Glutamatergic neuron (in vitro differentiated cells): ENCODE results near the gene PFKFB1. TPM values are rescaled to one million over a fixed set of nuclear protein-coding genes. Genes with fewer than 3 reads are reported as not detected.

Experiments
- DNase-seq: peaks from one replicate; pipeline ENCODE4 v3.0.0; 2022
- H3K27ac Mint-ChIP-seq: one replicate; pipeline ENCODE4 v1.8.0; 2020; ENCODE audit warnings: mild to moderate bottlenecking, mixed read lengths, inconsistent platforms; ENCODE audit not compliant: unreplicated experiment
- H3K27me3 Mint-ChIP-seq: one replicate; pipeline ENCODE4 v1.8.0; 2020; ENCODE audit warnings: mild to moderate bottlenecking, moderate library complexity, mixed read lengths, inconsistent platforms; ENCODE audit not compliant: unreplicated experiment
- H3K36me3 Mint-ChIP-seq: one replicate; pipeline ENCODE4 v1.8.0; 2020; ENCODE audit warnings: mild to moderate bottlenecking, mixed read lengths, inconsistent platforms; ENCODE audit not compliant: unreplicated experiment
- H3K4me1 Mint-ChIP-seq: one replicate; pipeline ENCODE4 v1.8.0; 2020; ENCODE audit warnings: mild to moderate bottlenecking, low read depth, mixed read lengths, inconsistent platforms; ENCODE audit not compliant: unreplicated experiment
- H3K4me3 Mint-ChIP-seq: one replicate; pipeline ENCODE4 v1.8.0; 2020; ENCODE audit warnings: mild to moderate bottlenecking, mixed read lengths, inconsistent platforms; ENCODE audit not compliant: unreplicated experiment
- H3K9me3 Mint-ChIP-seq: one replicate; pipeline ENCODE4 v1.8.0; 2020; ENCODE audit warnings: mild to moderate bottlenecking, moderate library complexity, mixed read lengths, inconsistent platforms; ENCODE audit not compliant: unreplicated experiment
- total RNA-seq: library from RNA; stranded (reverse); fragmentation: NEBNext Ultra II Directional; extraction: Animal tissue kit (Norgen Biotek cat#: 25700); gene quantifications from one replicate; pipeline ENCODE4 v1.2.1, GENCODE V29; 2021; ENCODE audit not compliant: unreplicated experiment
- TF ChIP-seq, protein P1 (sequence below): fragments of 200-600 bp; sonication (generic); IDR thresholded peaks from one replicate; pipeline ENCODE4 v1.5.0; 2021; ENCODE audit not compliant: partially characterized antibody, unreplicated experiment

PFKFB1 gene
- total RNA-seq, 1 donor from 2014 or later, result 1.1 TPM

DNA sequence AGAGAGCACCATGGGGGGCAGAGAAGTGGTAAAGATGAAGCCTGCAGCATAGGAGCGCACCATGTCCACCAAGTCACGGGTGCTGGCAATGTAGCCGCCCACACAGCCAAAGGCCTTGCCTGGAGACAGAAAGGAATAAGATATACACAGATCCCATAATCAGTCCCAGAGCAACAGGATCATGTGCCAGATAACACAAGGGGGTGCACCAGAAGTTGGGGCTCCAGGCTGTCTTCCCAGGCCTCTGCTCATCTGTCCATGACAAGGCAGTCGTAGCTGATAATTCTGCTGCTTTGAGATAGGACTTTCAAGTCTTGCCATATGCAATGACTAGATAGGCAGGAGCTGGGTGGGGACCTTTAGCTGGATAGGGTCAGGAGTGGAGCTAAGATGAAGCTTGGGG, 20.9 kb upstream of the PFKFB1 start:
- no peaks in the 10 kb centered on the region for H3K27me3 Mint-ChIP-seq
- DNase-seq, result no peak
- no peaks in the 10 kb centered on the region for H3K4me1 Mint-ChIP-seq
- no peak overlapping the region for H3K4me3 Mint-ChIP-seq
- H3K27ac Mint-ChIP-seq, result no peak overlapping the region
- no peaks in the 10 kb centered on the region for H3K9me3 Mint-ChIP-seq
- no peaks in the 10 kb centered on the region for H3K36me3 Mint-ChIP-seq
- TF ChIP-seq, protein P1, sequence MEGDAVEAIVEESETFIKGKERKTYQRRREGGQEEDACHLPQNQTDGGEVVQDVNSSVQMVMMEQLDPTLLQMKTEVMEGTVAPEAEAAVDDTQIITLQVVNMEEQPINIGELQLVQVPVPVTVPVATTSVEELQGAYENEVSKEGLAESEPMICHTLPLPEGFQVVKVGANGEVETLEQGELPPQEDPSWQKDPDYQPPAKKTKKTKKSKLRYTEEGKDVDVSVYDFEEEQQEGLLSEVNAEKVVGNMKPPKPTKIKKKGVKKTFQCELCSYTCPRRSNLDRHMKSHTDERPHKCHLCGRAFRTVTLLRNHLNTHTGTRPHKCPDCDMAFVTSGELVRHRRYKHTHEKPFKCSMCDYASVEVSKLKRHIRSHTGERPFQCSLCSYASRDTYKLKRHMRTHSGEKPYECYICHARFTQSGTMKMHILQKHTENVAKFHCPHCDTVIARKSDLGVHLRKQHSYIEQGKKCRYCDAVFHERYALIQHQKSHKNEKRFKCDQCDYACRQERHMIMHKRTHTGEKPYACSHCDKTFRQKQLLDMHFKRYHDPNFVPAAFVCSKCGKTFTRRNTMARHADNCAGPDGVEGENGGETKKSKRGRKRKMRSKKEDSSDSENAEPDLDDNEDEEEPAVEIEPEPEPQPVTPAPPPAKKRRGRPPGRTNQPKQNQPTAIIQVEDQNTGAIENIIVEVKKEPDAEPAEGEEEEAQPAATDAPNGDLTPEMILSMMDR, result no peak

DNA sequence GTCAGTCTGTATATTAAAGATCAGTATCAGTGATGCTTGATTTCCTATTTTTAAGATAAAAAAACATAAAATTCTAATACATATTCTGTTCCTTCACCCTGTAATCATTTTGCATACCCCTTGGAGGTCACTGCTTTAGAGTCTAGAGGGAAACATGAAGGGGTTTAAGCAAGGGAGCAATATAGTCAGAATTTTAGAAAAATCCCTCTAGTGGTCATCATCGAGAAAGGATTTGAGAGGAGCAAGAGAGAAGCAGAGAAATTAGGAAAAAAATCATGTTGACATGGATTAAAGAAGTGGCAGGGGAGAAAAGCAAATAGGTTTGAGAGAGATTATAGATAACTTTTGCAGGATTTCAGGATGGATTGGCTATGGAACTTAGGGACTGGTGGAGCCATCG, 17.3 kb upstream of the PFKFB1 start:
- Mint-ChIP-seq H3K27me3 (no peaks in the 10 kb centered on the region), H3K4me1 (no peaks in the 10 kb centered on the region), H3K4me3 (no peak overlapping the region), H3K9me3 (no peaks in the 10 kb centered on the region), H3K36me3 (no peaks in the 10 kb centered on the region), H3K27ac (no peak overlapping the region)
- TF ChIP-seq, protein P1, result peak; percentile 61
- no peak for DNase-seq

DNA sequence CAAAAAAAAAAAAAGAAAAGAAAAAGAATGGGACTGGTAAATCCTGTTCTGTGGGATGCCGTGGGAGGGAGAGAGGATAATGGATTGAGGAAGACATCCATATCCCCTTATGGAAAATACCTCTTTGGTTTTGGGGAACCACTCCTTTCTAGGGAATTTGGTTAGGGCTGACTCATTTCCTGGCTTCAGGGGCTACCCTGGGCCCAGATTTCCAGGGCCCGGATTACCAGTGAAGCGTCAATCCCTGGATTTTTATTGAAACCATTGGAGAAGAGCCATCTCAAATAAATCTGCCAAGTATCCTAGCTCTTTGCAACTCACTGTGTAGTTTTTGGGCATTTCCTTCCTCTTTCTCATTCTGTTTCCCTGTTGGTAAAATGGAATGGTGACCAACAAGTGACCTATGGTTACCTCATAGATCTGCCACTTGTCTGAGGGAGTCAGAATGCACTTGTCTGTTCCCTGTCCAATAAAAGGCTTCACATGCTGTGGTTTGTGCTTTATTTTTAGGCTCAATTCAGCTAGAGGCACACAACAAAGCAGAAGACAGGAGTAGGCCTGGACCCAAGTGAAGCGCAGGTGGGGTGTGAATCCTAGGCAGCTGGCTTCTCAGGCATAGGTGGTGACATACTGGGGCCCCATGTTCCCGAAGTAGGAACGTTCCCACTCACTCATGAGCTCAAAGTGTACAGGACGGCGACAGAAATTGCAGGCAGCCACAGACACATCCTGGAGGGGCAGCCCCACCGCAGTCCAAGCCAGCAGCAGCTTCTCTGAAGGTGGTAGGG, 14.8 kb upstream of the PFKFB1 start:
- no peak for DNase-seq
- H3K27ac Mint-ChIP-seq, result no peak overlapping the region
- TF ChIP-seq, protein P1, result no peak
- H3K9me3 Mint-ChIP-seq, result no peaks in the 10 kb centered on the region
- no peaks in the 10 kb centered on the region for H3K36me3 Mint-ChIP-seq
- H3K4me3 Mint-ChIP-seq, result no peak overlapping the region
- H3K27me3 Mint-ChIP-seq, result no peaks in the 10 kb centered on the region
- H3K4me1 Mint-ChIP-seq, result no peaks in the 10 kb centered on the region

DNA sequence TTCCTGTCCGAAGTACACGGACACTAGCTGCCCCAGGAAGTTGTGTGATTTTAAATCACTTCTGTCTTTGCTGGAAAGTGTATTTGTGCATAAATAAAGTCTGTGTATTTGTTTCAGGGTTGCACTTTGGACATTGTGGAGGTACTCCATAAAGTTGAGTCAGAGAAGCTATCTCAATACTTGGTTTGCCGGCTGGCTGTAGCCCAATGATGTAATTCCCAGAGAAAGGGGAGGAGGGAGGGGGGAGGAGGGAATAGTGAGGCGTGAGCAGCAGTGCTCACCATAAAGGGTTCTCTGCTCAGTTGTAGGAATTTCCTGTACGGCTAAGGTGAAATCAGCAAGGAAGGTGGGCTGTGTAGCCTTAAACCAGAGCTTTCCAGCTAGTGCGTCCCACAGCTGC, 13.7 kb upstream of the PFKFB1 start:
- no peak for DNase-seq
- H3K9me3 Mint-ChIP-seq, result no peaks in the 10 kb centered on the region
- H3K27me3 Mint-ChIP-seq, result no peaks in the 10 kb centered on the region
- H3K4me3 Mint-ChIP-seq, result no peak overlapping the region
- no peak overlapping the region for H3K27ac Mint-ChIP-seq
- H3K4me1 Mint-ChIP-seq, result no peaks in the 10 kb centered on the region
- TF ChIP-seq, protein P1, result no peak
- no peaks in the 10 kb centered on the region for H3K36me3 Mint-ChIP-seq

DNA sequence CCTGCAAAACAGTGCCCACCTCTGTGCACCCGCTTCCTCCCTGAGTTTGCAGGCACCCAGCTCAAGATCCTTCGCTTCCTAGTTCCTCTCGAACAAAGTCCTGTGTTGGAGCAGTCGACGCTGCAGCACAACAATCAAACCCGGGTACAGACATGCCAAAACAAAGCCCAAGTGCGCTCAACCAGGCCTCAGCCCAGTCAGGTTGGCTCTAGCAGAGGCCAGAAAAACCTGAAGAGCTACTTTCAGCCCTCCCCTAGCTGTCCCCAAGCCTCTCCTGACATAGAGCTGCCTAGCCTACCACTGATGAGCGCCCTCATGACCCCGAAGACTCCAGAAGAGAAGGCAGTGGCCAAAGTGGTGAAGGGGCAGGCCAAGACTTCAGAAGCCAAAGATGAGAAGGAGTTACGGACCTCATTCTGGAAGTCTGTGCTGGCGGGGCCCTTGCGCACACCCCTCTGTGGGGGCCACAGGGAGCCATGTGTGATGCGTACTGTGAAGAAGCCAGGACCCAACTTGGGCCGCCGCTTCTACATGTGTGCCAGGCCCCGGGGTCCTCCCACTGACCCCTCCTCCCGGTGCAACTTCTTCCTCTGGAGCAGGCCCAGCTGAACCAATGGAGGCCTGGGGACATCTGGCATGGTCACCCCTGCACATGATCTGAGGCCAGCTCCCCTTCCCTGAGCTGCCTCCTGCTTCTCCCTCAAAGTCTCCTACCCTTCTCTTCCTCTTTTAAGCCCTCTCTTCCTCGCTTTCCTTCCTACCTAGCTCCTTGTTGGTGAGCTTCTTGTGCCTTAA, 13.0 kb upstream of the PFKFB1 start:
- Mint-ChIP-seq H3K27me3 (no peaks in the 10 kb centered on the region), H3K9me3 (no peaks in the 10 kb centered on the region), H3K4me3 (no peak overlapping the region), H3K4me1 (no peaks in the 10 kb centered on the region), H3K27ac (no peak overlapping the region), H3K36me3 (no peaks in the 10 kb centered on the region)
- TF ChIP-seq, protein P1, result no peak
- DNase-seq, result no peak
